GM19452 (cell line): Measurements from ENCODE around the gene UBE2N.
A peak's percentile ranks its signal among the peaks of the same experiment; 100 is the strongest.

ENCODE experiments used
- ATAC-seq: cut with Tn5 transposase; IDR thresholded peaks from one replicate; pipeline ENCODE4 v1.9.1; 2021; ENCODE audit not compliant: unreplicated experiment

UBE2N gene, protein sequence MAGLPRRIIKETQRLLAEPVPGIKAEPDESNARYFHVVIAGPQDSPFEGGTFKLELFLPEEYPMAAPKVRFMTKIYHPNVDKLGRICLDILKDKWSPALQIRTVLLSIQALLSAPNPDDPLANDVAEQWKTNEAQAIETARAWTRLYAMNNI

DNA sequence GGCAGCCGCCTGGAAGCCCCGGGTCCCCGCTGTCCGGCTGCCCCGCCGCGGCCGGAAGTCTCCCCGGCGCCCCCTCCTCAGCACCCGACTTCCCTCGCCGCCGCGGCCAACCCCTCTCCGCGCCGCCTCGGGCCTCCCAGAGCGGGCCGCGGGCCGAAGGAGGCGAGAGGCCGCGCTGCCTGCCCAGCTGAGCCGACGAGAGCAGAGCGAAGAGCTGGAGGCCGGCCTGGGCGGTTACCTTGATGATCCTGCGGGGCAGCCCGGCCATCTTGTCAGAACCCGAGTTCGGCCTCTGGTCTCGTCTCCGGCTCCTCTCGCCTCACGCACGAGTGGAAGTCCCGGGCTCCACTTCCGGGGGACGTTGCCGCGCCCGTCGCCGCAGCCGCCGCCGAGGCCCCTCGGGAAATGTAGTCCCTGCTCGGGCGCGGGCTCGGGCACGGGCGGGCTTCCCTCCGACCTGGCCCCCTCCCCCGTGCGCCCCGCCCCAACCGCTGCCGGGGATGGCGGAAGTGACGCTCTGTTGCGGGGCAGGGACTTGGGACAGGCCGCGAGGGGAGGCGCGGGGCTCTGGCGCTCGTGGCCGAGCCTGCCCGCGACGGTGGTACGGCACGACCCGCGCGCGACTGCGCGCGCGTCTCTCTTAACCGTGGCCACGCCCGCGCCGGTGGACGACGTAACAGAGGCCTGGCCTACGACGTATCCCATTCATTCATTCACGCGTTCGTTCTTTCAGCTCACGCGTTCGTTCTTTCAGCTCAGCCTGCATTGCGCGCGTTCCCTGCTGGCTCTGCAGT lies at the start of gene UBE2N:
UBE2N (minus strand) TSS at position 331 of the 794 bp plus-strand sequence; CDS start at position 268, 63 bp downstream.
- peak; percentile 74 for ATAC-seq

DNA sequence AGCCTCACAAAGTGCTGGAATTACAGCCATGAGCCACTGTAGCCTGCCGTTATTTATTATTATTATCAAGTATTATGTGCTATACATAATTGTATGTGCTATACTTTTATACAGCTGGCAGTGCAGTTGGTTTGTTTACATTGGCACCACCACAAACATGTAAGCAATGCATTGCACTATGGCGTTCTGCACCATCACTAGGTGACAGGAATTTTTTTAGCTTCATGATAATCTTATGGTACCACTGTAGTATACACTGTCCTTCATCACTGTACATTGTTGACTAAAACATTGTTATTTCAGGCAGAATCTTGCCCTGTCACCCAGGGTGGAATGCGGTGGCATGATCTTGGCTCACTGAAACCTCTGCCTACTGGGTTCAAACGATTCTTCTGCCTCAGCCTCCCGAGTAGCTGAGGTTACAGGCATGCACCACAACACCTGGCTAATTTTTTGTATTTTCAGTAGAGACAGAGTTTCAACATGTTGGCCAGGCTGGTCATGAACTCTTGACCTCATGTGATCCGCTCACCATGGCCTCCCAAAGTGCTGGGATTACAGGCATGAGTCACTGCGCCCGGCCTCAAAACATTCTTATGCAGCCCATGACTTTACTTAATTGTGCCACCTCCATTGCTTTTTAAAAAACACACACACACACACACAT lies 42.7 kb upstream of the UBE2N start:
- no peak for ATAC-seq

DNA sequence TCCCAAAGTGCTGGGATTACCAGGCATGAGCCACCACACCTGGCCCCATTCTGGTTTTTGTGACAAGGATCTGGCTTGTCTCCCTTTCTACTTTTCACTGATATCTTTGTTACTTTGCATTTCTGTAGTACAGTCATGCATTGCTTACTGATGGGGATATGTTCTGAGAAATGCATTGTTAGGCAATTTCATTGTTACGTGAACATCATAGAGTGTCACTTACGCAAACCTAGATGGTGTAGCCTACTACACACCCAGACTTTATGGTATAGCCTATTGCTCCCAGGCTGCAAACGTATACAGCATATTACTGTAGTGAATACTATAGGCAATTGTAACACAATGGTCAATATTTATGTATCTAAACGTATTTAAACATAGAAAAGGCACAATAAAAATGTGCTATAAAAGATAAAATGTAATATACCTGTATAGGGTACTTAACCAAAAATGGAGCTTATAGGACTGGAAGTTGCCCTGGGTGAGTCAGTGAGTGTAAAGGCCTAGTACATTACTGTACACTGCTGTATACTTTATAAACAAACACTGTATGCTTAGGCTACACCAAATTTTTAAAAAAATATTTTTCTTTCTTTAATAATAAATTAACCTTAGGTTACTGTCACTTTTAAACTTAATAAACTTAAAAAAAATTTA lies 41.5 kb upstream of the UBE2N start:
- ATAC-seq: no peak

GRCh38 chr12:93482721-93483120 lies 41.0 kb upstream of the UBE2N start:
- ATAC-seq: no peak

- no peak for ATAC-seq
These were observed 34.8 kb upstream of the UBE2N start for GRCh38 chr12:93476555-93476954.

- ATAC-seq: no peak
These were observed 27.6 kb upstream of the UBE2N start for GRCh38 chr12:93469386-93469785.

DNA sequence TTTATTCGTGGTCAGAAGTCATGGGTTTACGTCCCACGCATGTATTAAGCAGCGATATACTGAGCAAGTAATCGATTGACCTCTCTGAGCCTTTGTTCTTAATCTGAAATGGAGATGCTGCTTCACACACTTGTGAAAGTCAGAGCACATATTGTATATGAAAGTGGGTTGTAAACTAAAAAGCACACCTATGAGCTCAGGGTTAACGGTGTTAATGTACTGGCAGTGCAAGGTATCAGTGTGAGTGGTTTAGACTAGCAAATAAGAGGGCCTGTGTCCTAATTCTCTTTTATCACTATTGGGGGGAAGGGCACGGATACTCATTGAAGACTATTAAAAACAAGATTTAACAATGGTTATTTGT lies 26.2 kb upstream of the UBE2N start:
- ATAC-seq: peak; percentile 17

GRCh38 chr12:93467351-93468007 lies 25.7 kb upstream of the UBE2N start, which contains the start of gene MRPL42:
MRPL42 (plus strand) TSS chr12:93467514; CDS start chr12:93469286, 1,772 bp downstream.
- peak; percentile 89 for ATAC-seq

DNA sequence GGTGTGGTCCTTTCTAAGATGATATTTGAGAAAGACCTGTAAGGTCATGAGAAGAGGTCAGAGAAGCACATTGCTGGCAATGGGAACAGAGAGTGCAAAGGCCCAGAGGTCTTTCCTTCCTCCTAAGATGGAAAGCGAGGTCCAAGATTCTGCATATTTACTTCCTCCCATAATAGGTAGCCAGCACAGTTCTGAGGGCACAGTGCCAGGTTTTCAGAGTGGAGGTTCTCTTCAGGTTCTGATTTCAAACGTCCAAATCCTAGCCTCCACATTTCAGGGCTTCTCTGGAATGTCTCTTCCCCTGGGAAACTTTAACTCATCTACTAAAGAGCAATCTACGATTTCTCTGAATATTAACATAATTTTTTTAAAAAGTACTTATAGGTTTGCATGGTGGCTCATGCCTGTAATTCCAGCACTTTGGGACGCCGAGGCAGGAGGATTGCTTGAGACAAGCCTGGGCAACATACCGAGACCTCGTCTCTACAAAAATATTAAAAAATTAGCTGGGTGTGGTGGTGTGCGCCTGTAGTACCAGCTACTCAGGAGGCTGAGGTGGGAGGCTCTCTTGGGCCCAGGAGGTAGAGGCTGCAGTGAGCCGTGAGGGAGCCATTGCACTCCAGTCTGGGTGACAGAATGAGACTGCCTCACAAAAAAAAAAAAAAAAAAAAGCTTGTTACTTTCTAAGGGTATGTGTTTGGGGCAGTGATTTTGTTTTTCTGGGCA lies 25.0 kb upstream of the UBE2N start:
- ATAC-seq: peak; percentile 5

GRCh38 chr12:93465841-93466240 lies 24.1 kb upstream of the UBE2N start:
- no peak for ATAC-seq

GRCh38 chr12:93461503-93461902 lies 19.8 kb upstream of the UBE2N start:
- no peak for ATAC-seq

GRCh38 chr12:93460902-93461301 lies 19.2 kb upstream of the UBE2N start:
- ATAC-seq: no peak

DNA sequence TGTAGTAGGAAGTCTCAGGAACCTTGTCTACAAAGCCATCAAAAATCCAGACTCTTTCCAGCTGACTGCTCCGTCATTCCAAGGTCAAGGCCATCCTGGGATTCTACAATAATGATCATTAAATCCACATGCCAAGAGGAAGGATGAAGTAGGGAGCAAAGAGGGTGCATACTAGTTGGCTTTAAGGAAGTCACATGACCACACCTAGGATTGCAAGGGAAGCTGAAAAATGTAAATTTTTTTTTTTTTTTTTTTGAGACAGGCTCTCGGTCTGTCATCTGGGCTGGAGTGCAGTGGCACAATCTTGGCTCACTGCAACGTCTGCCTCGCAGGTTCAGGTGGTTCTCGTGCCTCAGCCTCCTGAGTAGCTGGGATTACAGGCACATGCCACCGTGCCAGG lies 18.3 kb upstream of the UBE2N start:
- ATAC-seq: no peak

GRCh38 chr12:93459097-93459496 lies 17.4 kb upstream of the UBE2N start:
- ATAC-seq: no peak

DNA sequence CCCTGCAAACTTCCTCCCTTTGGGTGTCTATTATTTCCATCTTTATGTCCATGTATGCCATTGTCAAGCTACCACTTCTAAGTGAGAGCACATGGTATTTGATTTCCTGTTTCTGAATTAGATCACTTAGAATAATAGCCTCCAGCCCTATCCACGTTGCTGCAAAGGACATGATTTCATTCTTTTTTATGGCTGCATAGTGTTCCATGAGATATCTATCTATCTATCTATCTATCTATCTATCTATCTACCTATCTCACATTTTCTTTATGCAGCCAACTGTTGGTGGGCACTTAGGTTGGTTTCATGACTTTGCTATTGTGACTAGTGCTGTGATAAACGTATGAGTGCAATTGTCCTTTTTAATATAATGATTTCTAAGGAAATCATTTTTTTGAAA lies 14.3 kb upstream of the UBE2N start:
- ATAC-seq: no peak

GRCh38 chr12:93453633-93454032 lies 11.9 kb upstream of the UBE2N start:
- no peak for ATAC-seq

DNA sequence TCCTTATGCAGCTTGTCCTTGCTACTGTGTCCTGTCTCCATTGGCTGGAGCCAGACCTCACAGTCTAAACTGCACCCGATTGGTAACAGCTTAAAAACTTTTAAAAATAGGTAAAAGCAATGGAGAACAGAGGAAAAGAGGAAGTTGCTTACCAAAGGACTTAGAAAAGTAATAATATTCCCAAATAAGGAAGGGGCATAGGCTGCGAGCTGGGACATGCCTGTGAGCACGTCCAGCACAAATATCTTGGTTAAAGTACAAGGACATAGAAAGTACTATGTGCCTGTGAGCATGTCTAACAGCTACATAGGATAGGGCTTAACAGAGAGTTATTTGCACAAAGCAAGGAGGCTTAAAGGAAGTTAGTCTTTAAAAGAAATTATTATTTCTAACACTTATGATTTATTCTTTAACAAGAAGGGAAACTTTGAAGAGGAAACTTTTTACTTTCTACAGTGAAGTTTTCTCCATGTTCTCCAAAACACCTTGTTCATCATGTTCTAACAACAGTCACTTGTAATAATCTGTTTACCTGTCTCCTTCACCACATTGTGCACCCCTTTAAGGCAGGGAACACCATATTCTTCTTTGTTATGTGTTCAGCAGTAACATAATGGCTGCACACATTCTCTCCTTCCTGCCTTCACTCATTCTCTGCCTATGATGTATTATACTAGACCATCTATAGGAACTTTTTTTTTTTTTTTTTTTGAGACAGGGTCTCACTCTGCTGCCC lies 9.8 kb upstream of the UBE2N start:
- no peak for ATAC-seq

- peak; percentile 91 for ATAC-seq
These were observed 7.5 kb upstream of the UBE2N start for GRCh38 chr12:93449277-93449676.

DNA sequence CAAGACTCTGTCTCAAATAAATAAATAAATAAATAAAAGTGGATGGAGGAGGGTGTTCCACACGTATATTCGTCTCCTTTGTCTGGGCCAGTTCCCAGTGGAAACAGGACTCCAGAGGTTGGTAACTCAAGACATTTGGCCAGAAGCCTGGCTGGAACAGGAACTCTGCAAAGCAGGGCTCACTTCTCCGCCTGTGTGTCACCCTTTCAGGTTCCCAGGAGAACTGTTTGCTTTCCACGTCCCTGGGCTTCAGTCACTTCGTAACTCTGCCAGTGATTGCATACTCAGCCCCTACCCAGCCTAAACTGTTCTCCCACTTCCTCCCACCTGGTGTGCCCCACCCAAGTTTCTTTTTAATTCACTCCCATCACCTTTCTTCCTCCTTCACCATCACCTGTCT lies 7.0 kb upstream of the UBE2N start:
- no peak for ATAC-seq
